ENCODE data around the gene R3HDM2.
A peak's percentile ranks its signal among the peaks of the same experiment; 100 is the strongest.

The R3HDM2 gene

GRCh38 chr12:57229634-57230380 lies 201.0 kb downstream of the R3HDM2 start, which contains the start of gene SHMT2:
TSS of gene SHMT2 (plus strand) at chr12:57229711. CDS start at chr12:57229779, 68 bp downstream.
- Histone ChIP-seq H3K9me3 (ENCODE audit: control insufficient read depth, insufficient read depth, low read length) (no peaks in the 10 kb centered on the region), H3K27me3 (ENCODE audit: control insufficient read depth, insufficient read depth, low read length) (peaks cover 50% of the 10 kb centered on the region), H3K4me1 (ENCODE audit: control insufficient read depth, insufficient read depth, low read length) (peaks cover 15% of the 10 kb centered on the region), H3K9ac (ENCODE audit: low read depth, low read length) (peak within 1 kb of the TSS; percentile 97), H3K36me3 (ENCODE audit: control insufficient read depth, insufficient read depth, low read length) (peaks cover 32% of the 10 kb centered on the region), H3K4me3 (ENCODE audit: low read depth, low read length) (peak within 1 kb of the TSS; percentile 95)

- H3K9ac ChIP-seq (ENCODE audit: low read depth, low read length): no peak overlapping the region
- peaks cover 28% of the 10 kb centered on the region for H3K36me3 ChIP-seq (ENCODE audit: control insufficient read depth, insufficient read depth, low read length)
- peaks cover 52% of the 10 kb centered on the region for H3K27me3 ChIP-seq (ENCODE audit: control insufficient read depth, insufficient read depth, low read length)
- no peaks in the 10 kb centered on the region for H3K9me3 ChIP-seq (ENCODE audit: control insufficient read depth, insufficient read depth, low read length)
- peaks cover 15% of the 10 kb centered on the region for H3K4me1 ChIP-seq (ENCODE audit: control insufficient read depth, insufficient read depth, low read length)
- peak overlapping the region; percentile 95 for H3K4me3 ChIP-seq (ENCODE audit: low read depth, low read length)
These were observed 201.7 kb downstream of the R3HDM2 start for GRCh38 chr12:57229046-57229633.

- no peak overlapping the region for H3K9ac ChIP-seq (ENCODE audit: low read depth, low read length)
- peaks cover 62% of the 10 kb centered on the region for H3K27me3 ChIP-seq (ENCODE audit: control insufficient read depth, insufficient read depth, low read length)
- peak overlapping the region; percentile 57 for H3K4me3 ChIP-seq (ENCODE audit: low read depth, low read length)
- peaks cover 12% of the 10 kb centered on the region for H3K36me3 ChIP-seq (ENCODE audit: control insufficient read depth, insufficient read depth, low read length)
- peaks cover 15% of the 10 kb centered on the region for H3K4me1 ChIP-seq (ENCODE audit: control insufficient read depth, insufficient read depth, low read length)
- no peaks in the 10 kb centered on the region for H3K9me3 ChIP-seq (ENCODE audit: control insufficient read depth, insufficient read depth, low read length)
These were observed 203.3 kb downstream of the R3HDM2 start for GRCh38 chr12:57227315-57228115.

- Histone ChIP-seq H3K27me3 (ENCODE audit: control insufficient read depth, insufficient read depth, low read length) (peaks cover 70% of the 10 kb centered on the region), H3K9ac (ENCODE audit: low read depth, low read length) (no peak overlapping the region), H3K9me3 (ENCODE audit: control insufficient read depth, insufficient read depth, low read length) (no peaks in the 10 kb centered on the region), H3K4me1 (ENCODE audit: control insufficient read depth, insufficient read depth, low read length) (peaks cover 17% of the 10 kb centered on the region), H3K4me3 (ENCODE audit: low read depth, low read length) (peak overlapping the region; percentile 72), H3K36me3 (ENCODE audit: control insufficient read depth, insufficient read depth, low read length) (peaks cover 4% of the 10 kb centered on the region)
These were observed 204.1 kb downstream of the R3HDM2 start for GRCh38 chr12:57226588-57227314.

GRCh38 chr12:57225680-57226210 lies 205.1 kb downstream of the R3HDM2 start:
- Histone ChIP-seq H3K9me3 (ENCODE audit: control insufficient read depth, insufficient read depth, low read length) (no peaks in the 10 kb centered on the region), H3K27me3 (ENCODE audit: control insufficient read depth, insufficient read depth, low read length) (peaks cover 80% of the 10 kb centered on the region), H3K4me3 (ENCODE audit: low read depth, low read length) (peak overlapping the region; percentile 43), H3K4me1 (ENCODE audit: control insufficient read depth, insufficient read depth, low read length) (peaks cover 20% of the 10 kb centered on the region), H3K9ac (ENCODE audit: low read depth, low read length) (no peak overlapping the region), H3K36me3 (ENCODE audit: control insufficient read depth, insufficient read depth, low read length) (no peaks in the 10 kb centered on the region)

GRCh38 chr12:57224973-57225679 lies 205.7 kb downstream of the R3HDM2 start:
- no peaks in the 10 kb centered on the region for H3K36me3 ChIP-seq (ENCODE audit: control insufficient read depth, insufficient read depth, low read length)
- peaks cover 16% of the 10 kb centered on the region for H3K4me1 ChIP-seq (ENCODE audit: control insufficient read depth, insufficient read depth, low read length)
- peak overlapping the region; percentile 43 for H3K4me3 ChIP-seq (ENCODE audit: low read depth, low read length)
- H3K27me3 ChIP-seq (ENCODE audit: control insufficient read depth, insufficient read depth, low read length): peaks cover 84% of the 10 kb centered on the region
- H3K9ac ChIP-seq (ENCODE audit: low read depth, low read length): no peak overlapping the region
- H3K9me3 ChIP-seq (ENCODE audit: control insufficient read depth, insufficient read depth, low read length): no peaks in the 10 kb centered on the region

GRCh38 chr12:57224278-57224972 lies 206.4 kb downstream of the R3HDM2 start:
- peaks cover 91% of the 10 kb centered on the region for H3K27me3 ChIP-seq (ENCODE audit: control insufficient read depth, insufficient read depth, low read length)
- no peaks in the 10 kb centered on the region for H3K36me3 ChIP-seq (ENCODE audit: control insufficient read depth, insufficient read depth, low read length)
- H3K9ac ChIP-seq (ENCODE audit: low read depth, low read length): no peak overlapping the region
- no peaks in the 10 kb centered on the region for H3K9me3 ChIP-seq (ENCODE audit: control insufficient read depth, insufficient read depth, low read length)
- no peak overlapping the region for H3K4me3 ChIP-seq (ENCODE audit: low read depth, low read length)
- H3K4me1 ChIP-seq (ENCODE audit: control insufficient read depth, insufficient read depth, low read length): peaks cover 18% of the 10 kb centered on the region

GRCh38 chr12:57223191-57224165 lies 207.4 kb downstream of the R3HDM2 start:
- H3K9me3 ChIP-seq (ENCODE audit: control insufficient read depth, insufficient read depth, low read length): no peaks in the 10 kb centered on the region
- no peak overlapping the region for H3K4me3 ChIP-seq (ENCODE audit: low read depth, low read length)
- H3K36me3 ChIP-seq (ENCODE audit: control insufficient read depth, insufficient read depth, low read length): no peaks in the 10 kb centered on the region
- H3K9ac ChIP-seq (ENCODE audit: low read depth, low read length): no peak overlapping the region
- H3K27me3 ChIP-seq (ENCODE audit: control insufficient read depth, insufficient read depth, low read length): peaks cover 92% of the 10 kb centered on the region
- H3K4me1 ChIP-seq (ENCODE audit: control insufficient read depth, insufficient read depth, low read length): peaks cover 18% of the 10 kb centered on the region

- H3K9ac ChIP-seq (ENCODE audit: low read depth, low read length): no peak overlapping the region
- no peaks in the 10 kb centered on the region for H3K36me3 ChIP-seq (ENCODE audit: control insufficient read depth, insufficient read depth, low read length)
- peaks cover 94% of the 10 kb centered on the region for H3K27me3 ChIP-seq (ENCODE audit: control insufficient read depth, insufficient read depth, low read length)
- no peaks in the 10 kb centered on the region for H3K9me3 ChIP-seq (ENCODE audit: control insufficient read depth, insufficient read depth, low read length)
- peaks cover 15% of the 10 kb centered on the region for H3K4me1 ChIP-seq (ENCODE audit: control insufficient read depth, insufficient read depth, low read length)
- H3K4me3 ChIP-seq (ENCODE audit: low read depth, low read length): no peak overlapping the region
These were observed 208.3 kb downstream of the R3HDM2 start for GRCh38 chr12:57222286-57223190.
